HS-27A (cell line): ENCODE measurements around the gene MRPL42.
A peak's percentile ranks its signal among the peaks of the same experiment; 100 is the strongest.
"Not testable (repeated sequence)": the region's sequence is repeated elsewhere in the genome, so short reads cannot be mapped to it uniquely, and the experiment has no call there.

ENCODE experiments used
- DNase-seq: peaks from one replicate; pipeline ENCODE4 v3.0.0-alpha.2; 2012; ENCODE audit warnings: low read depth, missing footprints

Gene MRPL42

DNA sequence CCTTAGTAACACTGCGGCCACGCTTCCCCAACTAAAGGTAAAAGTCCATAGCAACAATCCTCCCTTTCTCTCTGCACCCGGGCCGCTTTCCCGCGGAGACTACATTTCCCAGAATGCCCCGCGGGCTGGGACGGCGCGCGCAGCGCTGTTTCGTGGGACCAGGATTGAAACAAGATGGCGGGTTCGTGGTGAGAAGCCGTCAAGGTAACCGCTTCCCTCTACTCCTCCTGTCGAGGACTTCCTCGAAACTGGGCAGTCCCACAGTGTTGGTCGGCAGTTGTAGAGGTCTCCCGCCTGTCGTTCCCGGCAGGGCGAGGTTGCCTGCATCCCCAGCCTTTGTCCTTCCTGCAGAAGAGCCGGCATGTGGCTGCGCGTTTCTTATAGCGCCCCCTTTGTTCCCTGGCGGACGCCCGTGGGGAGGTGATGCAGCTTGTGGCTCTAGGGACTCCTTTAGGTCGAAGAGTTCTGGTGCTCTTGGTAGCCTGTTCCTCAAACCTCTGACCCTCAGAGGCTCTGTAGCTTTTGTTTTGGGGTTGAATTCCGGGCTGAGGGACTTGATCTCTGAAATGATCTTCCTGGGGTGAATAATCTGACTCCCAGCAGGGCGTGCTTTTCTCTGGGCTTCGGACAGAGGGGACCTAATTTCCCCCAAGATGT, at the start of gene MRPL42:
MRPL42 (plus strand) TSS at position 164 of the 657 bp plus-strand sequence. CDS start 1,772 bp downstream, outside the sequence.
- DNase-seq: peak; percentile 84

DNA sequence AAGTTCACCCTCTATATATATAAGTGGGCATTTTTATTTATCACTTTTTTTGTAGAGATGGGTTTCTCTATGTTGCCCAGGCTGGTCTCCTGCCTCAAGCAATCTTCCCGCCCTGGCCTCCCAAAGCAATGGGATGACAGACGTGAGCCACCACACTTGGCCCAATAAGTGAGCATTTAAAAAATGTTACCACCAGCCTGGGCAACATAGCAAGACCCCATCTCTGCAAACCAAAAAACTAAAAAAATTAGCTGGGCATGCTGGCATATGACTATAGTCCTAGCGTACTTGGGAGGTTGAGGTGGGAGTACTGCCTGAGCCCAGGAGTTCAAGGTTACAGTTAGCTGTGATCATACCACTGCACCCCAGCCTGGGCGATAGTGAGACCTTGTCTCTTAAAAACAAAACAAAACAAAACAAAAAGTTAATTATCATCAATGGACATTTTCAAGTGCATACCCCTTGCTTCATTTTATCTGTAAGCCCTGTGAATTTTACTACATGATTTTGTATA, 49.3 kb upstream of the MRPL42 start:
- no peak for DNase-seq

DNA sequence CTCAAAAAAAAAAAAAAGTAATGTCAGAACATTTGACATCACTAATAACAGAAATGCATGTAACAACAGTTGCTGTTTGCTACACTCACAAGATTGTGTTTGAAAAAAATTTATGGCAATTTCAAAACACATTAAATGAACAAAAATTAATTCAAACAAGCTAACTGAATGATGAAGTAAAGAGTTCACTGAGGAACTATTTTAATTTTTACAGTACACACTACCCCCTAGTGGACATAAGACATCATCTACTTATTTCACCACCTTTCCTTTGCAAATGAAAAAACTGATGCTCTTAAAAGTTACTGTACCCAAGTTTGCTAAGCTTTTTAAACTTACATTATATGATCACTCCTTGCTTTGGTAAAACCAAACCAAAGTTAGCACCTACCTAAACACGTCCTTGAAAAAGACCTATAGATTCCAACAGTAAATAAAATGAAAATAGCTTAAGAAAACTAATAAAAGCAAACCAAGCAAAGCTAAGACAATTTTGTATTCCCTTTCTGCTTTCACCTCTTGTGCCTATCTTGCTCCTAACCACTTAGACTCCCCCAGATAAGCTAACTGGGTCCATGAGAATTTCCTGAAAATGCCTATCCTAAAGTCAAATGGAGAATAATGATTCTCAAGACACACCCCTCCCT, 47.8 kb upstream of the MRPL42 start:
- DNase-seq: no peak

DNA sequence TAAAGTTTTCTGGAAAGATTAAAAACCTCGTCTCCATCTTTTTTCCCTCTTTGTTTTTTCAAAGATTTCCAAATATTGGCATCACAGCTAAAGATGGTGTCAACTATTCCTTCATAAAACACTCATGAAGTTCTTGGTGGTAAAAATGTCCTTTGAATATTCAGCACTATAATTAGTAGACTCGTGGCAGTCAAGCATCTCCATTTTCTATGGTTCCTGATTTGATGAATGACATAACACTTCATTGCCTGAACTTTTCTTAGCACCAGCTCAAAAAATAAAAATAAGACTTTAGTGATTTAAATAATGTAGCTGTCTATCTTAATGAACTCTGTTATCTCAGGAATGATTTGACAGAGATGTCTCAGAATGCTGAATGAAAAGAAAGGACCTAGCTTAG, 45.3 kb upstream of the MRPL42 start:
- no peak for DNase-seq

DNA sequence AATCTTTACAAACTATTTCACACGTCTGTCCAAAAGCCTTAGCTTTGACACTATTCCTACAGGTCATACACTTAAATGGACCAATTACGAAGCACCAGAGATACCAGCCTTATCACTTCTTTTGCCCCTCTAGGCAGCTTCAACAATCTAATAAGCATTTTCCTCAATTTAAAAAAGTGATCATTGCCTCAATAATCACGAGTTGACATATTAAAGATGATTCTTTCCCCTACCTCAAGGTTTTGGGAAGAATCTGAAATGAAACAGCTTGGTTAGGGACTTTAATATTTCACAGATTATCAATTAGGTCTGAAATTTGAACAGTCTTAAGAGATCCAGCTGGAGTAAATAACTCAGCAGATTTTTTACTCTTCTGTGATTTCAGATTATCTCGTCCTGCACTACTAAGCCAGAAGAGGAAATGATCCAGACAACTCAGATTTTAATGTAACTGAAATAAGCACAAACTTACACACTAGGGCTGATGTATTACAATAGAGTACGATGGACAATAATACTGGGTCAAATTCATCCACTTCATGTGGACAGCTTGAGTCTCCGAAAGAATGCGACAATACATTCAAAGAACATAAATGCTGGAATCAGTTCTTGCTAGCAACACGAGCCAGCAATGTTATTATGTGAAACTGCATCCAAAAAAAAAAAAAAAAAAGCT, 41.4 kb upstream of the MRPL42 start:
- no peak for DNase-seq

DNA sequence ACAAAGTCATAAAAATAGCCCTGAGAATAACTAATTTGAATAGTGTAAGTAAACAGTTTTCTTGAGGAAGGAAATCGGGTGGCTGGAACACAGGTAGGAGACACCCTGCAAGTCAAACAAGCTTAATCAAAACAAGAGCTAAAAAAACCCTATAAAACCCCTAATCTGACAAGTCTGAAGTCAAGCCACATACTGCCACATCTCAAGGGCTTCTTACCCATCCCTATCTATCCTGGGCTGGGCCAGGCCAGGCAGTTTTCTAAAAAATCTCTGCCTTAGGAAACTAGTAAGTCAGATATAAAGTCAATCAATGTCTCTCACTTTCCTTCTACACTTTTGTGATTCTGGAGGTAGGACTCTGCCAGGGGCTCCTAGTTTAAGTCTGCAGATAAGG, 40.9 kb upstream of the MRPL42 start:
- no peak for DNase-seq

DNA sequence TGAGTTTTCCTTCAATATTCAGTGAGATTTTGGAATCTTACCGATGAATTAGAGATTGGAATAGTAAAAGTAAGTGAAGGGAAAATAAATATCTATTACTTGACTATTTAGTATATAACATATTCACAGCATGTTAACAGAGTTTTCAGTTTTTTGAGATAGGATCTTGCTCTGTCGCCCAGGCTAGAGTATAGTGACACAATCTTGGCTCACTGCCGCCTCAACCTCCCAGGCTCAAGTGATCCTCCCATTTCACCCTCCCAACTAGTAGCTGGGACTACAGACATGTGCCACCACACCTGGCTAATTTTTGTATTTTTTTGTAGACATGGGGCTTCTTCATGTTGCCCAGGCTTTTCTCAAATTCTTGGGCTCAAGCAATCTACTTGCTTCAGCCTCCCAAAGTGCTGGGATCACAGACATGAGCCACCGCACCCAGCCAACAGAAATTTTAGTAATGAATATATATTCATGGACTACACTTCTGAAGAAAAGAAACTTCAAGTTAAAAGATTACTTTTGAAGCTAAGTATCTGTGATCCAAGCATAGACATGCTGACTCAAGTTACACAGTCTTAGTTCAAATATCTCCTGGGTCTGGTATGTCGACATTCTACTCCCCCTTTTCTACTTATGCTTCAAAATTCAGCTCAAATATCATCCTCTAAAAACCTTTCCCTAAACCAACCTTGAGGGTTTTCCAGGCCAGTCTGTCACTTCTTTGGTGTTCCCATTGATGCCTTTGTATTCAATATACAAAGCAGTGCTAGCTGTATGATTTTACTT, 39.3 kb upstream of the MRPL42 start:
- no peak for DNase-seq

DNA sequence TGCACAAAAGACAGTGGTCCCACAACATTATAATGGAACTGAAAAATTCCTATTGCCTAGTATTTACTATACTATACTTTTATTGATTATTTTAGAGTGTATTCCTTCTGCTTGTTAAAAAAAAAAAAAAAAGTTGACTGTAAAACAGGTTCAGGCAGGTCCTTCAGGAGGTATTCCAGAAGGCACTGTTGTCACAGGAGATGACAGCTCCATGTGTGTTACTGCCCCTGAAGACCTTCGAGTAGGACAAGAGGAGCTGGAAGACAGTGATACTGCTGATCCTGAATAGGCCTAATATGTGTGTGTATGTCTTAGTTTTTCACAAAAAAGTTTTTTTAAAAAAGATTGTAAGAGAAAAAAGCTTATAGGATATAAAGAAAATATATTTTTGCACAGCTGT, 37.9 kb upstream of the MRPL42 start:
- DNase-seq: no peak

DNA sequence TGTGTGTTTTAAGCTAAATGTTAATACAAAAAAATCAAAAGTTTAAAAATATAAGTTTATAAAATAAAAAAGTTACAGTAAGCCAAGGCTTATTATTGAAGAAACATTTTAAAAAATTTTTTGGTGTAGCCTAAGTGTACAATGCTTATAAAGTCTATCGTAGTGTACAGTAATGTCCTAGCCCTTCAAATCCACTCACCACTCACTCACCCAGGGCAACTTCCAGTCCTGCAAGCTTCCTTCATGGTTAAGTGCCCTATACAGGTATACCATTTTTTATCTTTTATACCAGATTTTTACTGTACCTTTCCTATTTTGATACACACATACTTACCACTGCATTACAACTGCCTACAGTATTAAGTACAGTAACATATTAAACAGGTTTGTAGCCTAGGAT, 37.5 kb upstream of the MRPL42 start:
- DNase-seq: no peak

DNA sequence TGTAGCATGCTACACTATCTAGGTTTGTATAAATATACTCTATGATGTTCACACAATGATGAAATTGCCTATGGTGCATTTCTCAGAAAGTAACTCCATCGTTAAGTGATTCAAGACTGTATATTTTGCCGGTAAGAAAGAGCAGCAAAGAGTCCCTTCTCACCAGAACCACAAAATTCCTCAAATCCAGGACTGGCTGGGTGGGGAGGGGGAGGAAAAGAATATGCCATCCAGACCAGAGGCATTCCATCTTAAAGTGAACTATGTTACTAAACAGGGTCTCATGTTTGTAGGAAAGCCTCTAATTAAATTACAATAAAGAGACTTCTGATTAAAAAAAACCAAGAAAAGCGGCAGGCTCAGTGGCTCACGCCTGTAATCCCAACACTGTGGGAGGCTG, 37.0 kb upstream of the MRPL42 start:
- no peak for DNase-seq

DNA sequence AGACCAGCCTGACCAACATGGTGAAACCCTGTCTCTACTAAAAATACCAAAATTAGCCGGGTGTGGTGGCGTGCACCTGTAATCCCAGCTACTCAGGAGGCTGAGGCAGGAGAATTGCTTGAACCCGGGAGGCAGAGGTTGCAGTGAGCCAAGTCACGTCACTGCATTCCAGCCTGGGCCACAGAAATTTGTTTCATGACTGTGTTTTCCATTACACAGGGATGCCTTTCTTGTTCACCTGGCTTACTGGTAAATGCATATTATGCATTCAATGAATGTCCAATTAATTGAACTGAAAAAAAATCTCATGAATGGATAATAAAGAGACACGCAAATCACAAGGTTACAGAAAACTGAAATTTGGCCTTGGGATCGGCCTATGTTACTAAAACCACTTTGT, 35.3 kb upstream of the MRPL42 start:
- DNase-seq: not testable (repeated sequence)

DNA sequence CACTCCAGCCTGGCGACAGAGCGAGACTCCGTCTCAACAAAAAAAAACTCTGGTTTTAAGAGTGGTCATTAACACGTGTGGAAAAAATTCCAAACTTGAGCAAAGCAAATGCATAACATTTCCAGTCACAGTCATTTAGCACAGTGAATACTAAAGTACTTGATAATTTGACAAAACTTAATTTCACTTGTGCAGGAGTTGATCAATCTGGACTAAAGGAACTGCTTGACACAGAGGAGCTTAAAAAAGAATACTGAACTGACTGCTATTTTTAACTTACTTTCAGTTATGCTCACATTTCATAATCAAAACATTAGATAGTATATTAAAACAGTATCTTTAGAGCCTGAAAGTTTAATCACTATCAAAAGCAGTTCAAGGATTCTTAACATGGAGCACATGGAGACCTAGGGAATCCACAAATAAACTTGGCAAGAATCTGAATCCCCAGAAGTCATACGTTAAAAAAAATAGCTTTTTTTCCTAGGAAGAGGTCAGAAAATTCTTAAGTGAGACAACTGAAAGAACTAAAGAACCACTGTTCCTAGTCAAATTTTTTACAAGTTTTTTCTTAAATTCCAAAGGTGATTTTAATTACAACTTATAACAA, 33.0 kb upstream of the MRPL42 start:
- no peak for DNase-seq

DNA sequence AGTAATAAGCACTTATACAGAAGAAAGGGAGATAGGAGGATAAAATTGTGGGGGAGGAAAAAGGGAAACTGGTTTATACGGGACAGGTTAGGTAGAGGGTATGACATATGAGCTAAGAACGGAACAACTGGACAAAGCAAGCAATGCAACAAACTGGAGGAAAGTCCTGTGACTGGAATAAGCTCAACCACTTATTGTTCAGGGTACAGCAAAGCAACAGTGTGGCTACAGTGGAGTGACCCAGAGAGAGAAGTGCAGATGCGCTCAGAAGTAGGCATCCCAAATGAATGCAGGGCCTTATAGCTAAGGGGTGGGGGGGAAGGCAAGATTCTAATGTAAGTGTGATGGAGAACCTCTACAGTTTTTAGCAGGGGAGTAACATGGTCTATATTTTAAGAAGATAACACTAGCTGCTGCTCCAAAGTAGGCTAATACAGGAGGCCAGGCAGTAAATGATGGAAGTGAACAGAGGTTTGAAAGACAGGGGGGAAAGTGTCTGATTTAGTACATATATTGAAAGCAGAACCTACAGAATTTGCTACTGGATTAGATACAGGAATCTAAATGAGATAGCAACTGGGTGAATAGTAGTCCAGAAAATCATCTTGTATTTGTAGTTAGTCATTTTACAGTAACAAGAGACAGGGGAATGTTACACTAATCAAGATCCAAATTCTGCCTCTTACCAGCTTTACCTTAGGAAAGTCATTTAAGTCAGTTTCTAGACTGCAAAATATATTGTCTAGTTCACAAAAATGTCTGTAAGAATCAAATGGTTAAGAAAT, 28.9 kb upstream of the MRPL42 start:
- no peak for DNase-seq

DNA sequence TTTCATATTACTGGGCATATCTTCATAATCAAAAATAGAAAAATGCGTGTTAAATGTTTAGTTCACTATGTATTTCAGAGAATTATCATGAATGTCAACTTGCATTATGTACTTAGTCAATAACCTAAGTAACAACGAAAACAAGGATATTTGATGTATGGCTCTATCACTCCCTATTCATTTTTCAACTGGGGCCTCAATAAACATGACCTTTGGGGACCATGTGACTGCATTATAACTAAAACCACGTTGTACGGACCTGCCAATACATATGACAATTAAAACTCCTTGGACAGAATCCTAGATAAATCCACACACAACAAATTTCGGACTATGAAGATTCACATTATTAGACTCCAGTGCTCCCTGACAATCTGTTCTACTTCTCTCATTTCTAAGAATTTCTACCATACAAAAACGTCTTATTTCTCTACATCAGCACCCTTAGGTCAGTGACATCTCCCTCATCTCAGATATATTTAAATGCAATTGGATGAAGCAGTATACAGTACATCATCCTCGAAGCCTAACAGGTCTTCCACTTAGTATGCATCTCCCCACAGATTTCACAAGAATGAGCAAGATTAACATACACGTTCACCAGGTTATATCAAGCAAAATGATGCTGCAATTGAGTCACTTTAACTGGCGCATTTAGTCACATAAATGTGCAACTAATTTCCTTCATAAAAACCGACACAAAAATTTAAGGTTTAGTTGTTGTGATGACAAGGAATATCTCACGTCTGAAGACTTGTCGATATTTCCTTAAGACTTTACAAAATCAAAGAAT, 27.1 kb upstream of the MRPL42 start:
- DNase-seq: no peak

DNA sequence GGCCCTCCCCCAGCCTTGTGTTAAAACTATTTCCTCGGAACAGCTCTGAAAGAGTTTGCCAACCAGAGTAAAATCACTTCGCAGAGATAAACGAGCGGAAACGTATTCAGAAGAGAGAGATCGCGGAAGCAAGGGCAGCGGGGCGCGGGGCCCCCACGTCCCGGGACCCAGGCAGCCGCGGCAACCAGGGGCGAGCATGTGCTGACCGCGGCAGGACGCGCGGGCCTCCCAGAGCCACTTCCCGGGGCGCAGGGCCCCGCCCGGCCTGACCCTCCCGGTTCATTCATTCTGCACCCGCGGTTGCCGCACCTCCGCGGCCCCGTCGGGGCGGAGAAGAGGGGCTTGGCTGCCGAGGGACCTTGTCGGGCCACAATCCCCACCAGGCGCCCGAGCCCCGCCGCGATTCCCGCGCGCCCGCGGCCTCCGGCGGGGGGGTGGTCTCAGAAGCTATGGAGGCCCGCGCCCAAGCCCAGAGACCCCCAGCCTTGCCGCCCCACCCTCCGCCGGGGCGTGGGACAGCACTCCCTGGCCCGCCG, 26.2 kb upstream of the MRPL42 start:
- no peak for DNase-seq

DNA sequence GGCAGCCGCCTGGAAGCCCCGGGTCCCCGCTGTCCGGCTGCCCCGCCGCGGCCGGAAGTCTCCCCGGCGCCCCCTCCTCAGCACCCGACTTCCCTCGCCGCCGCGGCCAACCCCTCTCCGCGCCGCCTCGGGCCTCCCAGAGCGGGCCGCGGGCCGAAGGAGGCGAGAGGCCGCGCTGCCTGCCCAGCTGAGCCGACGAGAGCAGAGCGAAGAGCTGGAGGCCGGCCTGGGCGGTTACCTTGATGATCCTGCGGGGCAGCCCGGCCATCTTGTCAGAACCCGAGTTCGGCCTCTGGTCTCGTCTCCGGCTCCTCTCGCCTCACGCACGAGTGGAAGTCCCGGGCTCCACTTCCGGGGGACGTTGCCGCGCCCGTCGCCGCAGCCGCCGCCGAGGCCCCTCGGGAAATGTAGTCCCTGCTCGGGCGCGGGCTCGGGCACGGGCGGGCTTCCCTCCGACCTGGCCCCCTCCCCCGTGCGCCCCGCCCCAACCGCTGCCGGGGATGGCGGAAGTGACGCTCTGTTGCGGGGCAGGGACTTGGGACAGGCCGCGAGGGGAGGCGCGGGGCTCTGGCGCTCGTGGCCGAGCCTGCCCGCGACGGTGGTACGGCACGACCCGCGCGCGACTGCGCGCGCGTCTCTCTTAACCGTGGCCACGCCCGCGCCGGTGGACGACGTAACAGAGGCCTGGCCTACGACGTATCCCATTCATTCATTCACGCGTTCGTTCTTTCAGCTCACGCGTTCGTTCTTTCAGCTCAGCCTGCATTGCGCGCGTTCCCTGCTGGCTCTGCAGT, 25.5 kb upstream of the MRPL42 start, which contains the start of gene UBE2N:
UBE2N (minus strand) TSS at position 331 of the 794 bp plus-strand sequence; CDS start at position 268, 63 bp downstream.
- peak; percentile 79 for DNase-seq

DNA sequence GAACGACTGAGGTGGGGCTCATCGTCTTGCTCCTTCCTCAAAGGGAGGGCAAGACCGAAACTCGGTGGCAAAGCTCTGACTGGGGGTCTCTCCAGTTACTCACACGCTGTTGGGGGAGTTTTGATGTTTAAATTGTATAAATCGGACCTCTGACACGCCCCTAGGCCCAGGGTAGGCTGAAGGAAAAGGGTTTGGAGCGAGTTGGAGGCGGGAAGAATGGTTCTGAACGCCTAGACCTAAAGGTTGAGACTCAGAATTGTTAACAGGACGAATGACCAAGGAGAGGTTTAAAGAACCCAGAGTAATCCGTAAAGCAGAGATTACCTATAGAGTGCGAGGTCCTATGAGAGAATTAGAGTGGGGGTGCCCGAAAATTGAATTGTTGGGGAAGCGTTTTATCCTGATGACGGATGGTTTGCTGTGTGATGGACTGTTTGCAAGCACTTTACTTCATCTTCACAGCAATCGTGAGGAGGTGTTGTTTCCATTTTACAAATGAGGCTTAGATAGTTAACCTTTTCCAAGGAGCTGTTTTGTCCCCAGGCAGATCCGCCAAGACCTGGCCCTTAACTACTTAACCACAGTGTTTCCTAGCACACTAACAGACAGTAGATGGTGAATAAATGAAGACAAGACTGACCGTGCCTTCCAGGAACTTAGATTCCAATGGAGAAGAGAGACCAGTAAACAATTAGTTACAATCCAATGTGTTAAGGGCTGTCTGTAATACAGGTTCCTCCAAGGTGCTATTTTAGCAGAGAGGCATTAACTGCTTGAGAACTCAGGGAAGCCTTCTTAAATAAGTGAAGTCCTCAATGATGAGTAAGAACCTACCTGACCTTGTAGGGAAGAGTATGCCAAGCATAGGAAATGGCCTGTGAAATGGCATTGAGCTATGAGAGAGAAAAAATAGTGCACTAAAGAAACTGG, 24.6 kb upstream of the MRPL42 start:
- no peak for DNase-seq

DNA sequence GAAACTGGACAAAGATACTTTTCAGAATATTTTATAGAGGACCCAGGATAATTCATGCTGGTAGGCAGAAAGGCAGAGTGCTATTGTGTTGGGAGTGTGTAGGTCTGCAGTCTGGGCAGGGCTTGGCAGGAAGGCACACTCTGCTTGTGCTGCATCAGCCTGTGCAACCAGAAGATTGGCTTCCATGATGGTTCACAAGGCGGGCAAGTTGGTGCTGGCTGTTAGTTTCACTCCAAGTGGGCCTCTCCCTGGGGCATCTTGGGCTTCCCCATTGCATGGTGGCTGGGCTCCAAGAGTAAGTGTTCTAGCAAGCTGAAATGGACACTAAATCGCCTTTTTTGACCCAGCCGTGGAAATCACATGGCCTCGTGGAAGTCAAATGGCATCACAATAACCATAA, 23.7 kb upstream of the MRPL42 start:
- no peak for DNase-seq
